HuH-7.5 (cell line): Measurements from ENCODE around the gene FMN2.

Experiments used
- DNase-seq: peaks from one replicate; pipeline ENCODE4 v3.0.0; 2011; ENCODE audit warnings: low spot score

Gene FMN2

GRCh38 chr1:240098534-240098933 is 6.9 kb downstream of the FMN2 start:
- no peak for DNase-seq

- no peak for DNase-seq
Measured at GRCh38 chr1:240099329-240099728, 7.6 kb downstream of the FMN2 start.

- no peak for DNase-seq
Measured at GRCh38 chr1:240099748-240100147, 8.1 kb downstream of the FMN2 start.

- no peak for DNase-seq
Measured at GRCh38 chr1:240100371-240100934, 8.8 kb downstream of the FMN2 start.

- no peak for DNase-seq
Measured at GRCh38 chr1:240101306-240101705, 9.6 kb downstream of the FMN2 start.

GRCh38 chr1:240101737-240102136 is 10.1 kb downstream of the FMN2 start:
- DNase-seq: no peak

- no peak for DNase-seq
Measured at GRCh38 chr1:240104672-240105071, 13.0 kb downstream of the FMN2 start.

GRCh38 chr1:240107058-240107684 is 15.5 kb downstream of the FMN2 start:
- no peak for DNase-seq

GRCh38 chr1:240109130-240109529 is 17.4 kb downstream of the FMN2 start:
- no peak for DNase-seq

- no peak for DNase-seq
Measured at GRCh38 chr1:240109920-240110636, 18.4 kb downstream of the FMN2 start.

- no peak for DNase-seq
Measured at GRCh38 chr1:240111558-240111957, 19.9 kb downstream of the FMN2 start.

GRCh38 chr1:240114222-240114621 is 22.5 kb downstream of the FMN2 start:
- no peak for DNase-seq

GRCh38 chr1:240115831-240116230 is 24.1 kb downstream of the FMN2 start:
- no peak for DNase-seq

GRCh38 chr1:240116831-240117769 is 25.4 kb downstream of the FMN2 start:
- no peak for DNase-seq

GRCh38 chr1:240117930-240118329 is 26.2 kb downstream of the FMN2 start:
- no peak for DNase-seq

- no peak for DNase-seq
Measured at GRCh38 chr1:240122639-240123613, 31.2 kb downstream of the FMN2 start.

GRCh38 chr1:240126821-240127220 is 35.1 kb downstream of the FMN2 start:
- DNase-seq: no peak

- DNase-seq: no peak
Measured at GRCh38 chr1:240128366-240128765, 36.7 kb downstream of the FMN2 start.

- no peak for DNase-seq
Measured at GRCh38 chr1:240134113-240134512, 42.4 kb downstream of the FMN2 start.

GRCh38 chr1:240134596-240134995 is 42.9 kb downstream of the FMN2 start:
- no peak for DNase-seq

GRCh38 chr1:240136402-240136801 is 44.7 kb downstream of the FMN2 start:
- no peak for DNase-seq
